Rectal smooth muscle tissue (tissue), 1 donor: ENCODE results near the gene TSR2.
"Not testable (repeated sequence)": the region's sequence is repeated elsewhere in the genome, so short reads cannot be mapped to it uniquely, and the experiment has no call there.

Source experiments
- H3K27ac ChIP-seq: one replicate; pipeline ENCODE4 v1.7.0; 2013; ENCODE audit warnings: low read depth, low read length, inconsistent platforms
- H3K27me3 ChIP-seq: one replicate; pipeline ENCODE4 v1.7.0; 2013; ENCODE audit warnings: low read length; ENCODE audit not compliant: control insufficient read depth, insufficient read depth
- H3K36me3 ChIP-seq: one replicate; pipeline ENCODE4 v1.7.0; 2013; ENCODE audit warnings: low read length; ENCODE audit not compliant: control insufficient read depth, insufficient read depth
- H3K4me1 ChIP-seq: one replicate; pipeline ENCODE4 v1.7.0; 2013; ENCODE audit warnings: low read length; ENCODE audit not compliant: control insufficient read depth, insufficient read depth
- H3K4me3 ChIP-seq: one replicate; pipeline ENCODE4 v1.7.0; 2013; ENCODE audit warnings: low read length
- H3K9ac ChIP-seq: one replicate; pipeline ENCODE4 v1.7.0; 2013; ENCODE audit warnings: low read length

The TSR2 gene

DNA sequence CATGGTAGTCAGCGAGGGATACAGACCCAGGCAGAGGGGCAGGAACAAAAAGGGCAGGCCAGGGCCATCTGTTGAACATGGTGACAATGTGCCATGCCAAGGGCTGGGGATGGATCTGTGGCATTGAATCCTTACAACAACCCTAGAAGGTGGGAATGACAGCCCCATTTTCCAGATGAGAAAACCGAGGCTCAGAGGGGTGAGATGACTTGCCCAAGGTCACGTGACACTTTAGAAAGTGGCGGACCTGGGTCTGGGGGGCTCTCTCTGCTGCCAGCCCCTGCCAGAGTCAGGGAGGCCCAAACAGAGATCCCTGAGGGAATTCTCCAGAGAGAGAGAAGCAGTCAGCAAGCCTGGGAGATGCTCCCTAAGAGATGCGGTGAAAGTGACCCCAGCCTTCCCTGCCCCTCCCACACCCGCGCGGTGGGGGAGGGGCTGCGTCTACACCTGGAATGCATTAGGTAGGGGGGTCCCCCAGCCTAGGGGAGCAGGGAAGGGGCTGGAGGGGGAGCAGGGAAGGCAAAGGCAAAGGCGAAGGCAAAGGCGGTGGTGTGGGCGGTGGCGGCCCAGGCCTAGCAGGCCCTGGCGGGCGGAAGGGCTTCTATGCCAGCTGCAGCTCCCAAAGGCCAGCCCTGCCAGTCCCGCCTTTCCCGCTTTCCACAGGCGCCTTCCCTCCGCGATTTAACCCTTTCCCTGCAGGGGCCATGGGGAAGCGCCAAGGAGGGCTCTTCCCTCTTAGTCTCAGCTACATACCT, 42.8 kb downstream of the TSR2 start:
- peaks cover 11% of the 10 kb centered on the region for H3K4me1 ChIP-seq
- H3K27me3 ChIP-seq: no peaks in the 10 kb centered on the region
- peak overlapping the region; percentile 44 for H3K4me3 ChIP-seq
- no peaks in the 10 kb centered on the region for H3K36me3 ChIP-seq
- peak overlapping the region; percentile 52 for H3K27ac ChIP-seq
- H3K9ac ChIP-seq: no peak overlapping the region

DNA sequence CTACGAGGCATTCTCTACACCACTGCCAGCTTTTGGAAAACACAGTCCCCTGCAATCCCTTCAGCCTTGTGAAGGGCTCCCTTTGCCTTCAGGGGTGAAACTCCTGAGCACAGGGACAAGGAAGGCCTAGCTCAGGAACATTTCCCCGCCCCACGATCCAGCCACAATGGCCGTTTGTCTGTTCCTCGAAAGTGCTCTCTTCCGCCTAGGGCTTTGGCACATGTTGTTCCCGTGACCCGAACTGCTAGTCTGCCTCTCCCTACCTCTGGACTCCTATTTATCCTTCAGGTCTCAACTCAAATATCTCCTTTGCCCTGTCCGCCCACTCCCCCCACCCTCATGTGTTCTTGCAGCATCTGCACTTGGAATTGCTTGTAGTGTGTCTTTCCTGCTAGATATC, 43.7 kb downstream of the TSR2 start:
- Histone ChIP-seq H3K9ac (no peak overlapping the region), H3K27ac (peak overlapping the region; percentile 52), H3K27me3 (no peaks in the 10 kb centered on the region), H3K4me3 (no peak overlapping the region), H3K36me3 (no peaks in the 10 kb centered on the region), H3K4me1 (peaks cover 11% of the 10 kb centered on the region)

- H3K36me3 ChIP-seq: no peaks in the 10 kb centered on the region
- no peak overlapping the region for H3K9ac ChIP-seq
- no peak overlapping the region for H3K4me3 ChIP-seq
- H3K4me1 ChIP-seq: peaks cover 11% of the 10 kb centered on the region
- H3K27me3 ChIP-seq: no peaks in the 10 kb centered on the region
- no peak overlapping the region for H3K27ac ChIP-seq
Observed at GRCh38 chrX:54484666-54485065, 44.5 kb downstream of the TSR2 start.

DNA sequence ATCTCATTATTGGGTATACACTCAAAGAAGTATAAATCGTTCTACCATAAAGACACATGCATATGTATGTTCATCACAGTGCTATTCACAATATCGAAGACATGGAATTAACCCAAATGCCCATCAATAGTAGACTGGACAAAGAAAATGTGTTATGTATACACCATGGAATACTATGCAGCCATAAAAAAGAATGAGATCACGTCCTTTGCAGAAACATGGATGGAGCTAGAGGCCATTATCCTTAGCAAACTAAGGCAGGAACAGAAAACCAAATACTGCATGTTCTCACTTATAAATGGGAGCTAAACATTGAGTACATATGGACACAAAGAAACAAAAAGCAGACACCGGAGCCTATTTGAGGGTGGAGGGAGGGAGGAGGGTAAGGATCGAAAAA, 49.6 kb downstream of the TSR2 start:
- not testable (repeated sequence) for H3K36me3 ChIP-seq

GRCh38 chrX:54492340-54492739, 52.1 kb downstream of the TSR2 start:
- Histone ChIP-seq H3K9ac (no peak overlapping the region), H3K4me3 (no peak overlapping the region), H3K4me1 (no peaks in the 10 kb centered on the region), H3K27me3 (no peaks in the 10 kb centered on the region), H3K36me3 (no peaks in the 10 kb centered on the region), H3K27ac (no peak overlapping the region)

More for the DNA sequence above, 49.6 kb downstream of the TSR2 start:
- H3K9ac ChIP-seq, H3K27me3 ChIP-seq, H3K4me1 ChIP-seq, H3K27ac ChIP-seq, H3K4me3 ChIP-seq: not testable (repeated sequence)

- Histone ChIP-seq H3K4me1 (no peaks in the 10 kb centered on the region), H3K9ac (no peak overlapping the region), H3K36me3 (no peaks in the 10 kb centered on the region), H3K4me3 (peak overlapping the region; percentile 61), H3K27me3 (no peaks in the 10 kb centered on the region), H3K27ac (peak overlapping the region; percentile 41)
Observed at GRCh38 chrX:54494166-54494988, 54.2 kb downstream of the TSR2 start.
